Hematopoietic multipotent progenitor cell treated with erythropoietin and hydrocortisone succinate and interleukin-3 and kit ligand, for 17 days (in vitro differentiated cells): Measurements from ENCODE around the gene TRIM17.

ENCODE experiments used
- DNase-seq: peaks from one replicate; pipeline ENCODE4 v3.0.0-alpha.2; 2015; ENCODE audit warnings: low spot score

TRIM17 gene

GRCh38 chr1:228400692-228401454 lies 15.8 kb downstream of the TRIM17 start:
- no peak for DNase-seq

DNA sequence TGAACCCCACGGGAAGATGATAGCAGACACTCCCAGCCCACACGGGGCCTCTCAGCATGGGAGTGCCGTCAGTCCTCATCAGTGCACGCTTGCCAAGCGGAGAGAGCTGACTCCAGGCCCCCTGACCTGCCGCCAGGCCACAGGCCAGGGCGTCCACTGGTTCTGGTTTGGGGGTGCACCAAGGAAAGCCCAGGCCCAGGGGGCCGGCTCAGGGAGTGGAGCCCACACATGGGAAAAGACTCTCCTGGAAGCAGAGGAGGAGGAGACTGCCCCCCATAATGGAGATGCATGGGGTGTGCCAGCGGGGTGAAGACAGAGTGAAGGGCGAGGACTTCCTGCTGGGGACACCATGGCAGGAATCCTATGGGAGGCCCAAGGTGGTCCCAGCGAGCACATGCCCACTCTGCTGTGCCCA lies 16.4 kb downstream of the TRIM17 start:
- no peak for DNase-seq

- no peak for DNase-seq
Observed at GRCh38 chr1:228399531-228400236, 17.0 kb downstream of the TRIM17 start.

DNA sequence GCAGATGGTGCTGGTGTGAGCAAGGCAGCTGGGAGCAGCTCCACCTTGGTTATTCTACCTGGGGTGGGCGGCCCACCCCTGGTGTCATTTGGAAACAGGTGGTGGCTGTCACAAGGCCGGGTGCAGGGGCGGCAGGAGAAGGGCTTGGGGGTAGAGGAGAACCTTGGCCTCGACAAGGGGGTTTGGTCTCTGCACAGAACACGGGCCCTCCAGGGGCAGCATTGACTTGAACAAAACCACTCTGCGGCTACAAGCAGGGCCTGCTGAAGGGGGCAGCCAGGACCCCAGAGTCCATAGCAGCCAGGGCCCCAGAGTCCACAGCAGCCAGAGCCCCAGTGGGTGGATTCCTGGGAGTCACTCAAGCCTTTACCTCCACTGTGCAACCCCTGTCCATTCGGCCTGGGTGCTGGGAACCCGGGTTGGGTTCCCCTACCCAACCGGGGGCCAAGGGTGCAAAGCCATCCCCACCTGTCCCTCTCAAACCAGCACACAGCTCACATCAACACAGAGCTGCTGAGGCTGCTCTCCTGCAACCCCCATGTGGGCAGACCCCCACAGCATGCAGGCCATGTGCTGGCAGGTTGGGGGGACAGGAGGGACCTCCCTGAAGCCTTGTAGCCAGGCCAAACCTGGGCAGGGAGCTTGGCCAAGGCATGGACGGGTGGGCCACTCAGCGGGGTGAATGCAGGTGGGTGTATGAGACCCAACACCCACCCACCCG lies 17.8 kb downstream of the TRIM17 start:
- no peak for DNase-seq

GRCh38 chr1:228397966-228398365 lies 18.7 kb downstream of the TRIM17 start:
- DNase-seq, result no peak

DNA sequence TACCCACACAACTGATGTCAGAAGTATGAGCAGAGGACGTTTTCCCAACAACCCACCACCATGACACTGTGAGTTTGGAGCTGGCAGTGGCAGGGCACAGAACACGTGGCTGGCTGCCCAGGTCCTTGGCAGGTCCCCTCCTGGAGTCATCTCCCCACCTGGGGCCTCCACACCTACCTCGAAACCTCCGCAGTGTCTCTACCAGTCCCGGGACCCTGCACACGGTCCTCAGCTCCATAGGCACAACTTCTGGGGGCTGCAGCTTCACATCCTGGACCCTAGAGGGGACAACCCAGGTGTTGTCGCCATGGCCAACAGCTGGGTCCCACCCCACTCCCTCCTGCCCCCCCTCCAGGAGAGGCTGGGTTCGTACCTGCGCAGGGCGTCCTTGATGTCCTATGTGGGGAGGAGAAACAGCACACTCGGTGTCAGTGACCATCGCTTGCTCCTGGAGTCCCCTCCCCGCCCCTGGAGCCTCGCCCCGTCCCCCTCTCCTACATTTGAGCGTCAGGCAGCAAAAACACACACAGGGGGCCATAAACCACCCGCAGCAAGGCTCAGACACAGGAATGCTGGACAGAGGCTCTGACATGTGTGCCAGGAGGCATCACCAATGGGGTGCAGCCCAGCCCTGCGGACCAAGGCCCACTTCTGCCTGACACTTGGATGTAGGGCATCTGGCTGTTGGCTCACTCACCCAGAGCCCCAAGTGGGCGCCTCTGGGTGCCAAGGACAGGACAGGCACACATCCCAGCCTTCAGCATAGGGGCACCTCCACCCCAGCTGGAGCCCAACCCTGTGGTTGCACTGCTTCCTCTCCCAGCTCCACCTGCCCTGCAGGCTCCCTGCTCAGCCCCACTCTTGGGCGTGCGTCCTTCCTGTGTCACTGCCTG lies 19.6 kb downstream of the TRIM17 start:
- DNase-seq, result no peak

GRCh38 chr1:228394571-228395394 lies 21.9 kb downstream of the TRIM17 start:
- no peak for DNase-seq

DNA sequence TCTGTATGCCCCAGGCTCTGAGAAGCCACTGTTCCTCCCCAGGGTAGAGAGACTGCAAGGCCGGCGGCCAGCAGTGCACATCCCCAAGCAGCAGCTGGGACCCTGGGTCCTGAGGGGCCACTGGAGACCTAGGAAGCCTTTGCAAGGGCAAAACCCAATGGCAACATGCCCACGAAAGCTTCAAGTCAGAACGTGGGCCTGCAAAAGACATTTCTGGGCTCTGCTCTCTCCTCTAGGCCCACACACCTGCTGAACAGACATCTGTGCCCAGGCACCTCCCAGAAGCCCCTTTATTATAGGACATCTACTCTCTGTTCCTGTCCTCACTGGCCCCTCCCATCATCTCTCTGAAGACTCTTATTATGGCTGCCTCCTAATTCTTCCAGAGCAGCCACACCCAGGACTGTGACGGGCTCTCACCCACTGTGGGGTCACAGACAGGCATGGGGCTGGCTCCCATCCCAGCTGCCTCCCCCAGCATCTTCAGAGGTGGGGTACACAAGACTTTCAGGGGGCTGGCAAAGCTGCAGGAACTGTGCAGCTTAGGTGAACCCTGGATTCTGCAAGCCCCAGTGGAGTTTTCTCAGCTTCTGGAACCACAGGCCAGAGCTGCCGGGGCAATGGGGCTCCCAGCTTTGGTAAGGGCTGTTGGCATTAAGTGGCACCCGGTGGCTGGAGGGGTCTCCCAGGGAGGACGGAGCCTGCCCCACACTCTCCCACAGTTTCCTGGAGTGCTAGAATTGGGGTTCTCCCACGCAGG lies 22.7 kb downstream of the TRIM17 start:
- DNase-seq, result no peak

GRCh38 chr1:228393268-228393701 lies 23.4 kb downstream of the TRIM17 start:
- no peak for DNase-seq

DNA sequence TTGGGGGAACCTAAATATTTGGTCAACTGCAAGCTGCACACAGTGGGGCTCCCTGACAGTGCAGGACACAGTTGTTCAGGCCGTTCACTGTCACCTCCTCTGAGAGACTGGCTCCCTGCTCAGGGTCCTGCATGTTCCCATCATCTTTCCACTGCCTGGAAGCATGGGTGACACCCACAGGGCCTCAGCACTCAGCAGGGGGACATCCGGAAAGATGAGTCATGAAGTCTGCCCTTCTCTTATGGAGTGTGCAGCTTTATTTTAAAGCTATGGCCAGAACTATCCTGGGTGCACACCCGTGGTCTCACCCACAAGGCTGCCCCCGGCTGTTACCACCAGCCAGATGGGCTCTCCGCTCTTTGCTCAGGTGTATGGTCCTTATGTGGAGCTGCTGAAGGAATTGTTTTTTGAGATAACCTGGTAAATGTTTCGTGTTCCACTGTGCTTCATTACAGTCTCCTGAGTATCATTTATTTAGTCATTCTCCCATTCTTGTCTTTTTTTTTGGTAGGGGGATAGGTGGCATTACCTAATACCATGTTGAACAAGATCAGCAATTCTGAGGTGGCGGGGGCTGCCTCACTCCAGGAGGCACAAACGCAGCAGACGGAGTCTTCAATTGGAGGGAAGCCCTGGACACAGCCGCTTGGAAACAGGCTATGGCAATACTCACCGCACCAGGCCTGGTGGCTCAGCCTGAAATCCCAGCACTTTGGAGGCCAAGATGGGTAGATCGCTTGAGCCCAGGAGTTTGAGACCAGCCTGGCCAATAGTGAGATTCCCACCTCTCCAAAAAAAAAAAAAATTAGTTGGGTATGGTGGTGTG lies 24.3 kb downstream of the TRIM17 start:
- DNase-seq, result no peak

DNA sequence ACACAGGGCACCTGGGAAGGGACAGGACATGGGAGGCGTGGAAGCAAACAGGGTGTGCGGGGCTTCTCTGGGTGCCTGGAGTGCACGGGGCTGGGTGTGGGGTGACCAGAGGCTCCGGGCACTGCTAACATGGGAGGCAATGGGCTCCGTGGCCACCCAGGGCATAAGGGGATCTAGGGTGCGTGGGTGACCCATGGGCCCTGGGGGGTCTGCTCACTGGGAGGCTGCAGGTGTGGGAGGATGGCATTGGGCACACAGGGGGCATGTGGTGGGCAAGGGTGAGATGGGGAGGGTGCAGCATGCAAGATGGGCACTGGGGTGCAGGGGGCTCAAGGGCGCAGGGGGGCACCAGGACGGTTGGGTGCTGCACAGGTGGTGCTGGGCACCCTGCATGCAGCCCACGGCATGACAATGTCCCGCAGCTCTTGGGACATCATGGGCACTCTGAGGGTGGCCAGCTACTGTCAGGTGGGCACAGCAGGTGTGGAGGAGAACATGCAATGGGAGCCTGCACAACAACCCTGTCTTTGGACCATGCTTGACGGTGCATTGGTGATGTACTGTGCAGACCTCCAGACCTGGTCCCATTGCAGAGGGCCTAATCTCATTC lies 25.1 kb downstream of the TRIM17 start:
- DNase-seq, result no peak

DNA sequence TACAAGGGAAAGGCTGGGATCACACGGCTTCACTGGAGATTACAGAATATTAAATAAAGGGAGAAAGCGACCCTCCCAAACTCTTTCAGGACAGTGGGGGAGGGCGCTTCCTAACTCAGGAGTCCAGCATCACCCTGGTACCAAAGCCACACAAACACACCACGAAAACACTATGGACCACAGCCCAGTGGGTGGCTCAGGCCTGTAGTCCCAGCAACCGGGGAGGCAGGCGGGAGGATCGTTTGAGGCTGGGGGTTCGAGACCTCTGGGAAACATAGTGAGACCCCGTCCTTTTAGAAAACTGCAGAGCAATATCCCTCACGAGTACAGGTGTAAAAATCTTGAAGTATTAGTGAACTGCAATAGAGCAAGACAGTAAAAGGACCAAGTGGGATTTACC lies 26.0 kb downstream of the TRIM17 start:
- DNase-seq, result no peak

GRCh38 chr1:228387321-228387720 lies 29.3 kb downstream of the TRIM17 start:
- no peak for DNase-seq

- DNase-seq, result no peak
Observed at GRCh38 chr1:228385232-228385631, 31.4 kb downstream of the TRIM17 start.

DNA sequence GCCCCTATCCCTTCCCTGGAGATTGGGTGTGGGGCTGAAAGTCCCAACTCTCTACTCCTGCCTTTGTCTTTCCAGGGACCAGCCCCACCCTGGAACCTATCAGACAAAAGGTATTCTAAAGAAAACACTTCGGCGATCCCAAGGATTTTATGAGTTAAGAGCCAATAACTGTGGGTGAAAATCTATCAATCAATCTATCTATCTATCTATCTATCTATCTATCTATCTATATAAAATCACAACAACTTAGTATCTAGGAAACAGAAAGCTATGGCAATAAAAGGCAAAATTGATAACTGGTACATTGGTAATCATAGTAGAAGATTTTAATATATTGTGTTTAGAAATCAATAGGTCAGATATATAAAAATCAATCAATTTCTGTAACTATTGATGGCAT lies 32.9 kb downstream of the TRIM17 start:
- DNase-seq, result no peak

GRCh38 chr1:228381356-228381755 lies 35.3 kb downstream of the TRIM17 start:
- no peak for DNase-seq

DNA sequence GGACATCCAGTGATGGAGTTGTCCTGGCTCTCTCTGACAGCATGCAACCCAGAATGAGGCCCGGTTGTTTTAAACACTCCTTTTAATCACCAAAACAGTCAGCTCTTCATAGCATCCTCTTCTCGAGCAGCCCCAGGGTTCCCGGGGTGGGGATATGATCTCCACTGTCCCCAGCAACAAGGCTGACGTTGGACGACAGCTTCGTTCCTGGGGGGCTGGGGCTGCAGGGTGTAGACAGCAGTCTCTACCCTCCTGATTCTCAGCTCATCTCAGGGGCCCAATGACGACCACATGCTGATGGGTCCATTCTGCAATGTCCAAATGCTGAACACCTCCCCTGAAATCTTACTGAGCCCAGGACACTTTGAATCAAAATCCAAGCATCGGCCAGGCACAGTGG lies 37.0 kb downstream of the TRIM17 start:
- no peak for DNase-seq

DNA sequence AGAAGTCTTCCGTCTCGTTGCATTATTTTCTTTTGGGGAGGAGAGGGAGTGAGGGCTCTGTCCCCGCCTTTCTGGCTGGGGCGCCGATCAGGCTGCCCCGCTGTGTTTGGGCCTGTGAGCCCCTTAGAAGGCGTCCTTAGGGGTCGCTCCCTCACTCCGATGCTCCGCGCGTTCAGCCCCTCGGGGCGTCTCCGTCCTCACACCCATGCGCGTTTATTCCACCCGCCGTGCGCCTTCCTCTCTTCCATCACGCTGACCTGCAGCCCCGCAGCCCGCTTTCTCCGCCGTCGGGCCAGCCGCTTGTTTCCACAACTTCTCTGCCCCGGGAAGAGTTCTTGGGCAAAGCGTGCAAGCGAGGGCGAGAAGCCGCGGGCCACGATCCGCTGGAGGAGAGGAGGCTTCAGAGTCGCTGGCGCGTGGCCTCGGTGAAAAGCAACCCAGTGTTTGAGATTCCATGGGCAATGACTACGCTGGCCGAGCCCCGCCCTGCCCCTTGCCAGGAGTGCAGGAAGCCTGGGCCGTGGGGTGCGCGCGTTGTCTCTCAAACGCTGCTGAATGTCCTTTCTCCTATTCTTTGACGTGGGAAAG lies 37.7 kb downstream of the TRIM17 start:
- no peak for DNase-seq
